Superior temporal gyrus (tissue), 1 donor: Measurements from ENCODE around the gene SYCE1.

ENCODE experiments used
- DNase-seq: peaks from one replicate; pipeline ENCODE4 v3.0.0-alpha.2; 2016; ENCODE audit errors: extremely low spot score

Gene SYCE1

GRCh38 chr10:133515471-133515870 is 49.9 kb downstream of the SYCE1 start:
- no peak for DNase-seq

DNA sequence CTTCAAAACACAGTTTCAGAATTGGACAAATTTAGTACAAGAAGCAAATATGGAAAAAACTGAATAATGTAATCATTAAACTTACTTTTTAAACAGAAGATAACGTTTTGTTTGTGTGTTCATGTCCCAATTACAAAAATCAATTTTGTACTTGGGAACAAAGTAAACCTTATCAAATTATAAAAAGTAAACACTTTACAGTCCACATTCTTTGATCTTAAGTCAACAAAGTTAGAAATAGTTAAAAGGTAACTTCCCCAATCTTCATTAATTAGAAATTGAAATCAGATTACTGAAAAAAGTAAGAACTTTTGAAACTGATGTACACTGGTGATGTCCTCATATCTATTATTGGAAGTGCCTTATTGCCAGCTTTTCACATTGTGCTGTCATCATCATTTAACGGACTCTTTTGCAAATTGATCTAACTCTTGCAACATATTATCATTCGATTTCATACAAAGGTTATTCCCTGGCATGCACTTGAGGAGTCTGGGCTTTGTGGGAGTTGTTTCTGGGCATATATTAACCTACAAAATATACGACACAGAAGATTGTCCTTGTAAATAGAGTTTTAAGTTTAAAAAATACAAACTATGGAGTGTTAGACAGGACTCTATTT is 53.4 kb downstream of the SYCE1 start:
- no peak for DNase-seq

DNA sequence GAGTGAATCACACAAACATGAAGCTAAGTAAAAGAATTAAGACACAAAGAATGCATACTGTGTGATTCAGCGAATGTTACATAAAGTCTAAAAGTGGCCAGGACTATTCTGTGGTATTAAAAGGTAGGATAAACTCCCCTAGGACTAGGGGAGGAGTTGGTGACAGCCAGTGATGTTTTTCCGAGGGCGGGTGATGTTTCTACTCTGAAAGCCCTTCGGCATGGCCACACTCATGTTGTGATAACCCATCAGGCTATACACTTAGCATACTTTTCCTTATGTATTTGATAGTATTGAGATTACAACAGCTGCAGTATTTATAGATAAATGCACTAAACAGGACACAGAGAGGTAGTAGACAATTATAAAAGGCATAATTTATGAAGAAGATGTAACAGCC is 54.0 kb downstream of the SYCE1 start:
- DNase-seq = no peak

- DNase-seq = no peak
These were observed 55.7 kb downstream of the SYCE1 start for GRCh38 chr10:133509700-133510099.
